Skin epidermis (tissue), 12 donors: ENCODE measurements around the gene RAB32.

Experiments used
- H3K27ac ChIP-seq, 21 experiments: fragments of 200-600 bp; sonication (generic) in 11 of 21; one replicate each; pipeline ENCODE4 v1.5.0; 2020; ENCODE audit warnings: mild to moderate bottlenecking in 3 of 21, inconsistent platforms in 2 of 21, moderate library complexity in 2 of 21
- H3K4me3 ChIP-seq, 7 experiments: fragments of 200-600 bp; sonication (generic) in 2 of 7; one replicate each; pipeline ENCODE4 v1.5.0; 2020; ENCODE audit warnings: inconsistent platforms in 2 of 7, mild to moderate bottlenecking in 2 of 7, moderate library complexity in 1 of 7

The RAB32 gene

DNA sequence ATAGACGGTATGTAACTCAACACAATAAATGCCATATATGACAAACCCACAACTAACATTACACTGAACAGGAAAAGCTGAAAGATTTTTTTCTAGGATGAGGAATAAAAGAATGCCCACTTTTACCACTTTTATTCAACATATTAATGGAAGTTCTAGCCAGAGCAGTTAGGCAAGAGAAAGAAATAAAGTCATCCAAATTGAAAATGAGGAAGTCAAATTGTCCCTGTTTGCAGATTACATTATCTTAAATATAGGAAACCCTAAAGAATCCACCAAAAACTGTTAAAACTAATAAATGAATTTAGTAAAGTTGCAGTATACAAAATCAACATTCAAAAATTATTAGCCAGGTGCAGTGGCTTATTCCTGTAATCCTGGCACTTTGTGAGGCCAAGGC is 30.6 kb downstream of the RAB32 start:
- Histone ChIP-seq H3K27ac (no peak overlapping the region), H3K4me3 (no peak overlapping the region)

DNA sequence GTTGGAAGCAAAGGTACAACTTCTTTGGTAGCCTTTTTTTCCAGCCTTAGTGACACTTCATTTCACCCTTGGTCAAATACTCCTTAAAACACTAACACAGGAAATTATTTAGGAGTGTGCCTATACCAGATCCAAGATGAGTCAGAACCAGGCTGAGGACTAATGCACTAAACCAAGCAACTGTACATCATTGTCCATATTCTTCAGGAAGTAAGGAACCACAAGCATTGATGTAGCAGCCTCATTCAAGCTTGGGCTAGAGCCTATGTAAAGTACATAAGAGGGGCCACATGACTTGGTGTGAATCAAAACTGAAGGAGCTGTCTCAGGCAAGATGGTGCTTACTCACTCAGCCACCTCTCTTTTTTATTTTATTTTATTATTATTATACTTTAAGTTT is 34.4 kb downstream of the RAB32 start:
- H3K27ac ChIP-seq = no peak overlapping the region
- no peak overlapping the region for H3K4me3 ChIP-seq

DNA sequence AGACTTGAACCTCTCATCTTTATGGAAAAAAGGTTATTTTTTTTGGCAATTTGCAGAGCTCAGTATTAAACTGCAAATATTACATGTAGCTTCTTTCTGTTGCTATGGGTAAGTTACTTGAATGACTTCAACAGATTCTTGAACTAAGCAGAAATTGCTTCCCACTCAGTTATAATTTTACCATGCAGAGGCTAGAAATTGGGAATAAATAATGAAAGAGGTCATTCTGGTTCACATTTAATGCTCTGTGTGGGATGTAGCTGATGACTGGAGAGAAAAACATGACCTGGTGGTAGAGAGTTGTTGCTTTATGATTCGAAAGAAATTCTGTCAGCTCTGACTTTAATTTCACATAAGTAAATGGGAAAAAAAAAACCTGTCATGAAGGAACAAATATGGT is 38.3 kb downstream of the RAB32 start:
- no peak overlapping the region for H3K4me3 ChIP-seq

DNA sequence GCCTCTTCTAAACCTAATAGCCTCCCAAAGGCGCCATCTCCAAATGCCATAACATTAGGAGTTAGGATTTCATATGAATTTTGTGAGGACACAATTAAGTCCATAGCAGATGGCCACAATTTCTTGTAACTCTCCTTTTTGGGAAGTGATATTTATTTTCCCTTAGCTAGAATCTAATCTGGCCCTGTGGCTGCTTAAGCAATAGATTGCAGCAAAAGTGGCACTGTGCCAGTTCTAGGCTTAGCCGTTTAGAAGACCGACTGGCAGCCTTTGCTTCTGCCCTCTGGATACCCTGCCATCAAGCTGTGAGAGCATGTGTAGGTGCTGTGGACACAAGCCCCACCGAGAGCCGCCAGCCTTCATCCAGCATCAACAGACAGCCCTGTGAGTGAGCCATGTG is 39.2 kb downstream of the RAB32 start:
- Histone ChIP-seq H3K4me3 (no peak overlapping the region), H3K27ac (no peak overlapping the region)

More for the DNA sequence above, 38.3 kb downstream of the RAB32 start:
- no peak overlapping the region for H3K27ac ChIP-seq

DNA sequence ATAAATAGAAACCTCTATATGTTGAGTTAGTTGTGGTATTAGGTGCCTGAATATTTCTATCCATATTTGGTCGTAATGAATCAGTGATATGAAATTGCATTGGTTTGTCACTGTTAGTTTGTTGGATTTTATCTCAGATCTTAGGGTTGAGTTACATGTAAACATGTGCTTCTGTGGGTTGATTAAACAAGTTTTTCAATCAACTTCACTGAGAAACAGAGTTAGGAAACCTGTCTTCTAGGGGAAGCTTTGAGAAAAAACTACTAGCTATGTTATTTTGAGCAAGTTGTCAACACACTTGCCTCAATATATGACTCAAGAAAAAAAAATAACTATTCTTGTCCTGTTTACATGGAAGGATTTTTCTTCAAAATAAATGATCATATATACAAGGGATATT is 40.3 kb downstream of the RAB32 start:
- H3K27ac ChIP-seq = no peak overlapping the region
- H3K4me3 ChIP-seq = no peak overlapping the region

GRCh38 chr6:146587459-146587858 is 43.8 kb downstream of the RAB32 start:
- Histone ChIP-seq H3K4me3 (no peak overlapping the region), H3K27ac (no peak overlapping the region)

- Histone ChIP-seq H3K4me3 (no peak overlapping the region), H3K27ac (no peak overlapping the region)
Observed at GRCh38 chr6:146590492-146590891, 46.9 kb downstream of the RAB32 start.

DNA sequence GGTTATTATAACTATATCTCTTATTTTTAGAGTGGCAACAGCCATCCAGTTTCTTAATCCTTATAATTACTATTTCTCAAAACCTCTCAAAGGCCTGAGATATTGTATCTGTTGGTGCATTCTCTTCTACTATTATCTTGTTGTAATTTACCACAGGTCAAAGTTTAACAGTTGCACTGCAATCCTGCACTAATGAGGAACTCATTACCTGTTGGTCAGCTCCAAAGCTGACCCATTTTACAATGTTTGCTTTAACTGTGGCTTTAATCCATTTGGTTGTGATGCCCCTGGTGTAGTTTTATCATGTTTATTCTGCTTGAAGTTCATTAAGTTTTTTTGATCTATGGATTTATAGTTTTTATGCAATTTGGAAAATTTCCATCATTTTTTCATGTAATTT is 48.8 kb downstream of the RAB32 start:
- H3K4me3 ChIP-seq = no peak overlapping the region

DNA sequence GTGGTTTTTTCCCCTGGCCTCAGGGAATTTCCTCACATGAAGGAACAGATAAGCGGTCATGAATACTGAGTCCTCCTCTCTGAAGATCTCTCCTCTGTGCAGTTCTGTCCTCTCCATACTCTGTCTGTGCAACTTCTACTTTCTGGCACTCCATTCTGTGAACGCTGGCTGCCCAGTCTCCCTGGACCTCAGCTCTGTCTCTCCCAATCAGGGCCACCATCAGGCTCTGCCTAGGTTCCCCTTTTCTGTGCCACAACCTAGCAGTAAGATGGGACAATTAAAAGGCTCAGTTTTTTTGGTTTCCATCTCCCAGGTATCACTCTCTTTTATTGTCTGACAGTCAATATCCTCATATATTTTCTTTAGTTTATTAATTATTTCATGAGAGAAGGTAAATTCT is 50.4 kb downstream of the RAB32 start:
- no peak overlapping the region for H3K4me3 ChIP-seq
- H3K27ac ChIP-seq = peak overlapping the region in 2 of 21 experiments; percentile 18 to 58

More for the DNA sequence above, 48.8 kb downstream of the RAB32 start:
- H3K27ac ChIP-seq = no peak overlapping the region

DNA sequence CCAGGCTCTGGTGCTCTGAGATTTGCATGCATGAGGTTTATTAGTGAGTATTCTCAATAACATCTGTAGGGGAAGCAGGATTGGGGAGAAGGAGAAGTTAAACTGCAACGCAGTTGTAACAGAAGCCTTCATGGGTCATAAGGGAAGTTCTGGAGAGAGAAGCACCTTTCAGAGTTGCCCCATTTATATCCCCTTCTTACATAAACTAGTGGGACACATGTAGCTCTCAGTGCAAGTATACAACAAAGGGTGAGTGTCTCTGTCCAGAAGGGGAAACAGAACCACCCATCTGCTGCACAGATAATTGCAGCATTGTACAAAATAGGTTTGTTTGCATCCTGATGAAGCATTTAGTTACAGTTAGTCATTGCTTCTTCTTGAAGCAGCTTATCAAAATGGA is 50.9 kb downstream of the RAB32 start:
- Histone ChIP-seq H3K27ac (peak overlapping the region in 3 of 21 experiments; percentile 47 to 70 (median 58)), H3K4me3 (no peak overlapping the region)

GRCh38 chr6:146595972-146596731 is 52.5 kb downstream of the RAB32 start:
- no peak overlapping the region for H3K4me3 ChIP-seq
- peak overlapping the region in 3 of 21 experiments; percentile 26 to 58 (median 31) for H3K27ac ChIP-seq

DNA sequence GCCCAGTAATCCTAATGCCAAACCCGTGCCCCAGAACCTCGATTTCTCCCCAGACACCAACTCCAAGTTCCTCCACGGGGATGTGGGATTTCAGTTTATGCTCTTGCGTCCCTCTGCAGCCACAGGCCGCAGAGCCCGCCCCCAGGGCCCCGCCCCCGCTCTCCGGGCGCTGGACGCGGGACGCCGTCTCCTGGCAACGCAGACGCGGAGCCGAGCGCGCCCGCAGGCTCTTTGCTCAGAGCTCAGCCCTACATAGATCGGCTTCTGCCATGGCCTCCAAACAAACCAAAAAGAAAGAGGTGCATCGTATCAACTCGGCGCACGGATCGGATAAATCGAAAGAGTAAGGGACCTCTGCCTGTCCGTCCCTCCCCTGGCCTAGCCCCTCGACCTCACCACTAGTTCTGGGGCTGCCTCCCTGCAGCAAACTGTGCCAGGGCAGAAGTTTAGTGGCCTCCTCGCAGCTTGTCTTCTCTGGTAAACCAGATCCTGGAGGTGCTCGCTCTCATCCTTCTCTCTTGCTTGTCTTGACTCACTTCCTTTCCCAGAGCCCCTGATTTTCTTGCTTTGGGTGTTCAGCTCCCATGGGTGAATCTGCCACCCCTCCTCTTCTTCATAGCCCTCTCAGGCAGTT is 55.3 kb downstream of the RAB32 start, which contains the start of gene ADGB:
Gene ADGB, plus strand, starts transcription at position 201 of the 634 bp plus-strand sequence. Its CDS starts 69 bp downstream, at position 270.
- Histone ChIP-seq H3K27ac (peak within 1 kb of the TSS in 1 of 21 experiments; percentile 1), H3K4me3 (peak within 1 kb of the TSS in 6 of 7 experiments; percentile 12 to 36 (median 22))

GRCh38 chr6:146601352-146601751 is 57.7 kb downstream of the RAB32 start:
- Histone ChIP-seq H3K27ac (no peak overlapping the region), H3K4me3 (no peak overlapping the region)

DNA sequence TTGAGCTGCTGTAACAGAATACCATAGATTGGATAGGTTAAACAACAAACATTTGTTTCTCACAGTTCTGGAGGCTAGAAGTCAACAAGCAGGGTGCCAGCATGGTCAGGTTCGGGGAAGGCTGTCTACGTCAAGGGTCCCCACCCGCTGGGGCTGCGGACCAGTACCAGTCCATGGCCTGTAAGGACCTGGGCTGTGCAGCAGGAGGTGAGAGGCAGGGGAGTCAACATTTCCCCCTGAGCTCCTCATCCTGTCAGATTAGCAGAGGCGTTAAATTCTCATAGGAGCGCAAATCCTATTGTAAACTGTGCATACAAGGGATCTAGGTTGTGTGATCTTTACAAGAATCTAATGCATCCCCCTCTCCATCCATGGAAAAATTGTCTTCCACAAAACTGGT is 58.9 kb downstream of the RAB32 start:
- no peak overlapping the region for H3K4me3 ChIP-seq
- H3K27ac ChIP-seq = no peak overlapping the region
